SK-N-SH (cell line): ENCODE results near the gene SLC25A26. TPM values are rescaled to one million over a fixed set of nuclear protein-coding genes. Genes with fewer than 3 reads are reported as not detected.

Experiments used
- CTCF ChIA-PET: fragments of 300-600, 350-600 bp; formaldehyde crosslinking; extraction: SDS; loops from one replicate; lab custom pipeline; 2021; lab: Yijun Ruan, JAX
- POLR2A ChIA-PET: fragments of 350-600 bp; sonication (Branson Sonifier 250); formaldehyde crosslinking; extraction: SDS; loops from one replicate; lab custom pipeline; 2020; ENCODE audit warnings: antibody characterized with exemption, inconsistent platforms; lab: Yijun Ruan, JAX
- DNase-seq: peaks from one replicate; pipeline ENCODE4 v3.0.0; 2012
- H2AFZ ChIP-seq: fragments of 200-600 bp; sonication (generic); 2 replicates; pipeline ENCODE4 v1.8.1; 2016; ENCODE audit warnings: antibody characterized with exemption, mild to moderate bottlenecking, low read depth
- H3F3A ChIP-seq: fragments of 200-600 bp; sonication (generic); replicated peaks from 2 replicates; pipeline ENCODE3; 2016; ENCODE audit warnings: antibody characterized with exemption, mild to moderate bottlenecking; ENCODE audit not compliant: insufficient read depth
- H3K27ac ChIP-seq, 2 experiments: fragments of 200-500 bp in 1 of 2; fragments of 200-600 bp in 1 of 2; sonication (Bioruptor generic) in 1 of 2; sonication (generic), shearing (Covaris generic) in 1 of 2; 2 replicates each; pipeline versions ENCODE4 v1.5.1 to v1.6.1; 2014 to 2016; ENCODE audit warnings: low read depth in 2 of 2, inconsistent platforms in 1 of 2, low read length in 1 of 2, mild to moderate bottlenecking in 1 of 2, mixed read lengths in 1 of 2
- H3K27me3 ChIP-seq: fragments of 200-600 bp; sonication (generic), shearing (Covaris generic); 2 replicates; pipeline ENCODE4 v1.6.1; 2016; ENCODE audit warnings: mixed run types; ENCODE audit not compliant: insufficient read depth
- H3K36me3 ChIP-seq, 2 experiments: fragments of 200-500 bp in 1 of 2; fragments of 200-600 bp in 1 of 2; sonication (Bioruptor generic) in 1 of 2; sonication (generic) in 1 of 2; replicated peaks in 1 of 2; 2 replicates each; pipeline versions ENCODE3 to v1.5.1; 2014 to 2016; ENCODE audit warnings: low read length in 1 of 2, mild to moderate bottlenecking in 1 of 2; ENCODE audit not compliant: insufficient read depth in 2 of 2, control insufficient read depth in 1 of 2
- H3K4me1 ChIP-seq, 2 experiments: fragments of 200-500 bp in 1 of 2; fragments of 200-600 bp in 1 of 2; sonication (Bioruptor generic) in 1 of 2; sonication (generic), shearing (Covaris generic) in 1 of 2; 2 replicates each; pipeline versions ENCODE4 v1.5.1 to v1.6.1; 2014 to 2016; ENCODE audit warnings: low read depth in 1 of 2, low read length in 1 of 2, mixed run types in 1 of 2; ENCODE audit not compliant: insufficient read depth in 2 of 2, control insufficient read depth in 1 of 2
- H3K4me2 ChIP-seq: fragments of 200-600 bp; sonication (generic), shearing (Covaris generic); 2 replicates; pipeline ENCODE4 v1.6.1; 2017; ENCODE audit warnings: mixed run types
- H3K4me3 ChIP-seq, 2 experiments: fragments of 200-500 bp in 1 of 2; fragments of 200-600 bp in 1 of 2; sonication (Bioruptor generic) in 1 of 2; sonication (generic), shearing (Covaris generic) in 1 of 2; 2 replicates each; pipeline versions ENCODE4 v1.5.1 to v1.8.1; 2014 to 2016; ENCODE audit warnings: low read depth in 2 of 2, inconsistent platforms in 1 of 2, low read length in 1 of 2, mild to moderate bottlenecking in 1 of 2, mixed read lengths in 1 of 2, moderate library complexity in 1 of 2
- H3K79me2 ChIP-seq: fragments of 200-600 bp; sonication (generic); 2 replicates; pipeline ENCODE4 v1.8.1; 2017; ENCODE audit warnings: mild to moderate bottlenecking; ENCODE audit not compliant: insufficient read depth
- H3K9ac ChIP-seq: fragments of 200-600 bp; sonication (generic); 2 replicates; pipeline ENCODE4 v1.6.1; 2017; ENCODE audit warnings: mixed run types
- H3K9me2 ChIP-seq: fragments of 200-600 bp; sonication (generic); 2 replicates; pipeline ENCODE4 v1.6.1; 2017; ENCODE audit warnings: mixed run types
- H3K9me3 ChIP-seq: fragments of 200-600 bp; sonication (generic); 2 replicates; pipeline ENCODE4 v1.6.1; 2017; ENCODE audit warnings: mixed run types, mild to moderate bottlenecking, moderate library complexity
- H4K20me1 ChIP-seq: fragments of 200-600 bp; sonication (generic); 2 replicates; pipeline ENCODE4 v1.6.1; 2017; ENCODE audit warnings: mild to moderate bottlenecking, mixed run types; ENCODE audit not compliant: insufficient read depth
- ELF1 ChIP-seq: IDR thresholded peaks from 2 replicates; pipeline ENCODE4 v1.4.0; 2012
- FOXJ3 ChIP-seq: sonication (generic); formaldehyde crosslinking; IDR thresholded peaks from 2 replicates; pipeline ENCODE4 v1.5.1; 2020; ENCODE audit warnings: mild to moderate bottlenecking, missing genetic modification reagents
- GABPA ChIP-seq: IDR thresholded peaks from 2 replicates; pipeline ENCODE4 v1.4.0; 2012; ENCODE audit warnings: low read depth, mild to moderate bottlenecking
- GATA2 ChIP-seq: sonication (generic); formaldehyde crosslinking; IDR thresholded peaks from 2 replicates; pipeline ENCODE4 v1.5.0; 2020; ENCODE audit warnings: mild to moderate bottlenecking, missing genetic modification reagents
- JUND ChIP-seq: IDR thresholded peaks from 2 replicates; pipeline ENCODE4 v1.4.0; 2012
- MXI1 ChIP-seq: IDR thresholded peaks from 2 replicates; pipeline ENCODE4 v1.6.1; 2012; ENCODE audit warnings: mild to moderate bottlenecking, low read depth, low read length, improper control_type of control experiment
- PBX3 ChIP-seq: IDR thresholded peaks from 2 replicates; pipeline ENCODE4; 2012
- SMC3 ChIP-seq: IDR thresholded peaks from 2 replicates; pipeline ENCODE4 v1.6.1; 2012; ENCODE audit warnings: low read depth, low read length, improper control_type of control experiment
- TAF1 ChIP-seq: IDR thresholded peaks from 2 replicates; pipeline ENCODE4 v1.6.1; 2012; ENCODE audit warnings: low read depth, mild to moderate bottlenecking, low read length, moderate library complexity, borderline replicate concordance
- ZBTB33 ChIP-seq: IDR thresholded peaks from 2 replicates; pipeline ENCODE4 v1.4.0; 2012; ENCODE audit warnings: low read depth, borderline replicate concordance
- WGBS: methylation state at CpG from one replicate; pipeline ENCODE4 v1.1.6; 2017; ENCODE audit warnings: low lambda C conversion rate; 5-methylcytosine and 5-hydroxymethylcytosine counted together
- polyA plus RNA-seq, 3 experiments: library from polyadenylated mRNA; depleted of rRNA; stranded (reverse); fragments of >200 nt; gene quantifications; 2 replicates each; pipeline ENCODE4 v1.2.3, GENCODE V29; 2012

Gene SLC25A26
- polyA plus RNA-seq, 1 of the 3 experiments (the other 2 are of a cell fraction) = 31.8 TPM

DNA sequence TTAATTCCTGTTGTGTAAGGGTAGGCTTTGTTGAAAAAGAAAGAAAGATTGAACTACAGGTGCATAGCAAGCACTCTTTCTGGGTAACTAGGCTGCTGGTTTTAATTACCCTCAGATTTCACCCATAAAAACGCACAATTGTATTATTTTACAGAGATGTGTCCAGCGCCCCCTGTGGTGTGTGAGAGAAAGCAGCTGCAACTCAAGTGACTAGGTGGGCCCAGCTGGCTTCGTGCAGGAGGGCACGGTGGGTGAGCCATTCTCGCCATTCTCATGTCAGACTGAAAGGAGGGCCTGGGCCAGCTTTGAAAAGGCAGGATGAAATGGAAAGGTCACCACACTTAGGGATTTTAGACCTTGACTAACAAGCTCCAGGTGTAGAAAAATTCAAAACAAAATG lies 157.5 kb downstream of the SLC25A26 start (continued):
- TF ChIP-seq PBX3 = no peak
- no peak for TF ChIP-seq GABPA
- TF ChIP-seq GATA2 (CRISPR knock-in tag) = no peak
- peak; percentile 30 for TF ChIP-seq SMC3
- no peak for TF ChIP-seq ELF1
- TF ChIP-seq ZBTB33 = no peak
- no peak for TF ChIP-seq JUND

- WGBS = 99% methylated on average over 9 of the region's 9 CpGs
- H2AFZ ChIP-seq = no peak overlapping the region
- H3K9me3 ChIP-seq = no peaks in the 10 kb centered on the region
- H3F3A ChIP-seq = no peaks in the 10 kb centered on the region
- no peak for DNase-seq
- H3K79me2 ChIP-seq = no peaks in the 10 kb centered on the region
- H4K20me1 ChIP-seq = no peaks in the 10 kb centered on the region
- no peak overlapping the region for H3K4me3 ChIP-seq
- peaks cover 0 to 39% of the 10 kb centered on the region in 2 experiments for H3K36me3 ChIP-seq
- ChIA-PET CTCF (interaction anchor here (2.2 to 2.3 kb wide), 2 partner anchors 25 to 443 kb away, joined by 8 to 12 read pairs; no protein-coding TSS in a partner anchor), POLR2A (no interaction called here)
- H3K9ac ChIP-seq = no peak overlapping the region
- no peak for TF ChIP-seq FOXJ3
- H3K27ac ChIP-seq = no peak overlapping the region
- H3K9me2 ChIP-seq = no peaks in the 10 kb centered on the region
- H3K4me1 ChIP-seq = peaks cover 0 to 8% of the 10 kb centered on the region in 2 experiments; a peak in 1 of 4 replicates
- H3K4me2 ChIP-seq = no peak overlapping the region
- no peaks in the 10 kb centered on the region for H3K27me3 ChIP-seq
Measured at GRCh38 chr3:66379565-66379964, 158.8 kb downstream of the SLC25A26 start.

- H3K4me3 ChIP-seq = no peak overlapping the region
- H3K27ac ChIP-seq = no peak overlapping the region
- peaks cover 0 to 8% of the 10 kb centered on the region in 2 experiments; a peak in 1 of 4 replicates for H3K4me1 ChIP-seq
- no peaks in the 10 kb centered on the region for H3K79me2 ChIP-seq
- 94% methylated on average over 22 of the region's 26 CpGs for WGBS
- H3K9ac ChIP-seq = no peak overlapping the region
- TF ChIP-seq TAF1 (no peak), MXI1 (no peak), JUND (no peak), ZBTB33 (no peak), GABPA (no peak)
- TF ChIP-seq, all 33 proteins: peak for 0
- H3K9me3 ChIP-seq = no peaks in the 10 kb centered on the region
- no peaks in the 10 kb centered on the region for H4K20me1 ChIP-seq
- ChIA-PET POLR2A (no interaction called here), CTCF (interaction anchor here (1.4 kb wide), 1 partner anchor 436 kb away, joined by 3 read pairs; no protein-coding TSS in a partner anchor)
- H2AFZ ChIP-seq = no peak overlapping the region
- H3K9me2 ChIP-seq = no peaks in the 10 kb centered on the region
- no peak for DNase-seq
- no peaks in the 10 kb centered on the region for H3K27me3 ChIP-seq
- no peak overlapping the region for H3K4me2 ChIP-seq
- peaks cover 0 to 43% of the 10 kb centered on the region in 2 experiments for H3K36me3 ChIP-seq
- no peaks in the 10 kb centered on the region for H3F3A ChIP-seq
Measured at GRCh38 chr3:66380200-66380932, 159.6 kb downstream of the SLC25A26 start.
